ENCODE measurements around the gene CD300LG.

- TF ChIP-seq CTCF (conservative IDR thresholded peaks at IDR 0.05 in 1 of 2, IDR thresholded peaks at IDR 0.05 in 1 of 2; ENCODE audit: low read depth in 1 of 2, low read length in 2 of 2) = no peak
- no peak for TF ChIP-seq EZH2 (IDR thresholded peaks at IDR 0.05; ENCODE audit: low read length, missing control alignments)
Measured at GRCh38 chr17:43831633-43832032, 15.3 kb upstream of the CD300LG start.

Measured in fibroblast of lung (primary cell).